Activated CD4-positive, alpha-beta T cell treated with anti-CD3 and anti-CD28 coated beads for 1 hour (primary cell): ENCODE measurements around the gene FAM111B.
A peak's percentile ranks its signal among the peaks of the same experiment; 100 is the strongest.

Experiments used
- DNase-seq: peaks from one replicate; pipeline ENCODE4 v3.0.0-alpha.2; 2020

FAM111B gene

GRCh38 chr11:59158206-59159068, 51.4 kb downstream of the FAM111B start:
- no peak for DNase-seq

GRCh38 chr11:59164028-59164427, 57.0 kb downstream of the FAM111B start:
- no peak for DNase-seq

GRCh38 chr11:59171508-59172322, 64.7 kb downstream of the FAM111B start, which contains the start of gene DTX4:
DTX4 (plus strand) TSS chr11:59172132; CDS start chr11:59172596, 464 bp downstream.
- peak; percentile 78 for DNase-seq

- no peak for DNase-seq
Observed at GRCh38 chr11:59172345-59173079, 65.5 kb downstream of the FAM111B start.

- no peak for DNase-seq
Observed at GRCh38 chr11:59173080-59173963, 66.3 kb downstream of the FAM111B start.

GRCh38 chr11:59173964-59174663, 67.1 kb downstream of the FAM111B start:
- no peak for DNase-seq

GRCh38 chr11:59174664-59175033, 67.6 kb downstream of the FAM111B start:
- DNase-seq: no peak

- DNase-seq: no peak
Observed at GRCh38 chr11:59175091-59175501, 68.1 kb downstream of the FAM111B start.

GRCh38 chr11:59176330-59176729, 69.3 kb downstream of the FAM111B start:
- DNase-seq: no peak
